NCI-H460 (cell line): ENCODE results near the gene FGFR4. TPM values are rescaled to one million over a fixed set of nuclear protein-coding genes. Genes with fewer than 3 reads are reported as not detected.

Experiments used
- DNase-seq: peaks from one replicate; pipeline ENCODE4 v3.0.0-alpha.2; 2016; ENCODE audit warnings: low read depth; ENCODE audit errors: extremely low read depth
- total RNA-seq: library from RNA; depleted of rRNA; stranded (reverse); fragments of >200 nt; shearing (Covaris generic); gene quantifications from 2 replicates; pipeline ENCODE4 v1.2.3, GENCODE V29; 2014; rRNA removed

Gene FGFR4
- total RNA-seq, 1 experiment from 2014 or later = 2.4 TPM

DNA sequence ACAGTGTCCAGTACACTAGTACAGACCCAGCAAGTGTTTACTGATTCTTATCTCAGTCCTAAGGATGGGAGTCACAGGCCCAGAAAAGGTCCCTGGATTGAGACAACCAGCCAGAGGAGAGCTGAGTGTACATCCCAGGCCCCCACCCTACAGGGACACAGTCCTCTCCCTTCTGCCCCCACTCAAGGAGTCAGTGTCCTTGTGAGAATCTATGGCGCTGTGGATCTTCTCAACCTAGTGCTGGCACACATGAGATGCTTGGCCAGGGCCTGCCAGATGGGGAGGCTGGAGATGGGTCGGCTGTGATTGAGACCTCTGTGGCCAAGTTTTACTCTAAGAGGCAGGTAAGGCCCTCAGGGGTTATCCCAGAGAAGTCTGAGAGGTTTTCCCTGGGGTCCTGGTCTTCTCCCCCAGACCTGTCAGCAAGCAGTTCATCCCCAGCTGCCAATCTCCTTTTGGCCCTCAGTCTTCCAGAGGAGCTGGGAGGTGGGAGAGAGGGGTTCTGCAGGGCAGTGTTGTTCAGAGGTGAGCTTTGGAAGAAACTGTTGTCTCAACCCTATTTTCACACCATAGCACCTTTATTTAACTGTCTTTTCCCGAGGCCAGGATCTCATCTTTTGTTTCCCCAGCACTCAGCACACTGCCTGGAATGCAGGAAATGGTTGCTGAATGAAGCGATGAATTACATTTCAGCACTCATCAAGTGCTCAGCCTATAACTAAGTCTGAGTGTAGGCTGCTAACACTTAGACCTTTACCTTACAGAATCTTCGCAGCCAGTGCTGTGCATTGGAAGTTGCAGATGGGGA lies 43.7 kb downstream of the FGFR4 start:
- DNase-seq = no peak

DNA sequence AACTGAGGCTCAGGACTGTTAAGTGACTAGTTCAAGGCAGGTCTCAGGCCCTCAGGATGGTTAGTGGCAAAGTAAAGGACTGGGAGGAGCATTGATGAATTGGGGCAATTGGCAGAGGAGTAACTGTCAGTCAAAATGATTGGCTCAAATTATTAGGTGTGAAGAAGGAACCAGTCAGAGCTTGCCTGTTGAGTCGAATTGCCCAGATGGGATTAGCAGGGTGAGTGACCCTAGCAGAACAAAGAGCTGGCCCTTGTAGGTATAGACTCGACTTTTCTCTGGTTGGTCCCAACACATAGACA lies 44.3 kb downstream of the FGFR4 start:
- DNase-seq = no peak

DNA sequence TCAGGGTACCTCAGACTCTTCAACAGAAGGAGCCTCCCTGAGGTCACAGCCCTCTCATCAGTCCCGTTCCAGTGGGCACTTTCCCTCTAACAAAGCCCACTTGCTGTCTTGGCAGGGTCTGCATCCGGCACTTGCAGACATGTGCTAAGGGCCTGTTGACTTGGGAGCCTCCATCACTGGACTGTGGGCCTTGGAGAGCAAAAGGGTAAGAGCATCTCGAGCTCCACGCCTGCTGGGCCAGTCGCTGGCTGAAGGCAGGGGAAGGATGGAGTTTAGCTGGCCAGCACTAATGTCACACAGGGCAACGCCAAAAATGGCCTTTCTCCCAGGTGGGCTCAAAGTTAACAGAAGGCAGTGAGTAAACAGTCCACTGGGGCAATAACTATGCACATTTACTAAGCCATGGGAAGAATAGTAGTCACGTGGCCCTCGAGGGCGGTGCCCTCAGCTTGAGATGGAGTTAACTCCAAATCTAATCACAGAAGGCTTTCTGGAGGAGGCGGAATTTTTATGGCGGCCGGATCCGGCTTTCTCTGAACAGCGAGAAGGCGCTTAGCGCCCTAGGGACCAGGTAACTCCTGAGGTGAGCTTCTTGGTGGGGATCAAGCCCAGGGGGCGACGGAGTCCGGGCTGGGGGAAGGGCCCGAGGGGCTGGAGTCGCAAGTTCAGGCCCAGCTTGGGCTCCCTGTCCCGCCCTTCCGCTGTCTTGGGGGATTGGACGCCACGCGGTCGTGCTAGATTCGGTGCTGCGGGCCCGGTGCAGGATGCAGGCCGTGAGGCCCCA lies 44.8 kb downstream of the FGFR4 start:
- no peak for DNase-seq

DNA sequence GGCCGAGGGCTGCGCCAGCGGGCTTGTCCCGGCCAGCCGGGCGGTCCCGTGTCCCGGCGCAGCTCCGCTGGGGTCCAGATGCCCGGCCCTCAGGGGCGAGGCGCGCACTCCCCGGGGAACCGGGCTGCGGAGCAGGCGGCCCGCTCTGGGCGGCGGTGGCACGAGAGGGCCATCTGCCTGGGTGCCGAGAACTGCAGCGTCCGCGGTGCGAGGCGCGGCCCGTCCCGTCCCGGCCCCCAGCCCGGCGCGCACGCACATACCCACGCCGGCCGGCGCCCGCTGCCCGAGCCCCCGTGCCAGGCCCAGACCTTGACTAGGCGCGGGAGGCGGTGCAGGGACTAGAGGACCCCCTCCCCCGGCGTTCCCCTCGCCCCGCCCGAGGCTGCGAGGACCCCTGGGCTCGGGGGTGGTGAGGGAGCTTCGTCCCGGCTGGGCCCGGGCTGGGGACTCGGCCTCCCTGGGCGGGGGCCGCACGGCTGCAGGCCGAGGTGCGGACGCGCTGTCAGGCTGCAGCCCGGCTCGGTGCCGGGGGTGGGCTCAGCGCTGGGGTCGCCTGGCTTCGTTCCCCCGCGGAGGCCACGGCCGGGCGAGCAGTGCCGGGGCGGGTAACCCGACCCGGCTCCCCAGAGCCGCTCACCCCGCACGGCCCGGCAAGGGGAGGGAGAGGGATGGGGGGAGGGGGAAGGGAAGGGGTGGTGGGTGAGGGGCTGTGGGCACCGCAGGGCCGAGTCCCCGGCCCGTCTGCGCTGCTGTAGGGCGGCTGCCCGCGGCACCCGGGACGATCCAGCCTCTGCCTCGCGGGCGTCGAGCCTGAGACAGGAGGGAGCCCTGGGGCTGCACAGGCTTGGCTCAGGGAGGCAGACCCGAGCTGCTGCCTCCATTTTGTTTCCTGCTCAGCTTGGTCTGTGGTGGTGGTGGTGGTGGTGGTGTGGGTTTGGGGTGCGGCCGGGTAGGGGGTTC lies 45.7 kb downstream of the FGFR4 start:
- DNase-seq = no peak

DNA sequence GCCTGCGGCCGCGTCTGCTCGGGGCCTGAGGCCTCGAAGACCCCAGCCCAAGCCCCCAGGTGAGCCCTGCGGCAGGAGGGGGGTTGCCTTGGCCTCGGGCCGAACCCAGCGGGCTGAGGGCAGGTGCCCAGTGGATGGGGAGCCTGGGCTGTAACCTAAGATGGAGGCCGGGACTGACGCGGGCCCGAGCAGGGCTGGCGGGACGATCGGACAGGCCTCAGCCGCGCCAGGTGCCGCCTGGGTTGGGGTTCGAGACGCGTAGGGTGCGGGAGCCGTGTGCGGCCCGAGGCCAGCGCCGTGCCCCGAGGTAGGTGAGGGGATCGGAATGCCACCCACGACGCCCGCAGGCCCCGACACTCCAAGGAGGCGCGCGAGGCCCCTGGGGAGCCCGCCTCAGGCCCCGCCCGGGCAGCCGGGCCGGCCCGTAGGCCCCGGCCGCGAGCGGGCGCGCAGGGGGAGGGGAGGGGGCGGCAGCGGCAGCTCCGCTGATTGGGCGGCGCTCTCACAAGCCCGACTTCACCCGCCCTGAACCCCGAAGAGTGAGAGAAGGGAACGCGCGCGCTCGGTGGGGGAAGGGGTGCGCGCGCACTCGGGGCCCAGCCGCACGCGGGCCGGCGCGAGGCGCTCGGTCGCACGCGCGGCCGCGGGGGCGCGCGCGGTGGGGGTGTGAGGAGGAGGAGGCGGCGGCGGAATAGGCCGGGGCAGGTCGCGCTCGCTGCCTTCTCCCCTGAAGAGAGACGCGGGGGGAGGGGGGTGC lies 46.6 kb downstream of the FGFR4 start, which contains the start of gene NSD1:
TSS of gene NSD1 (plus strand) at position 678 of the 757 bp plus-strand sequence. CDS start 1,331 bp downstream, outside the sequence.
- peak; percentile 85 for DNase-seq

GRCh38 chr5:177133853-177134696 lies 47.4 kb downstream of the FGFR4 start:
- no peak for DNase-seq

GRCh38 chr5:177134697-177135225 lies 48.0 kb downstream of the FGFR4 start:
- DNase-seq = no peak

DNA sequence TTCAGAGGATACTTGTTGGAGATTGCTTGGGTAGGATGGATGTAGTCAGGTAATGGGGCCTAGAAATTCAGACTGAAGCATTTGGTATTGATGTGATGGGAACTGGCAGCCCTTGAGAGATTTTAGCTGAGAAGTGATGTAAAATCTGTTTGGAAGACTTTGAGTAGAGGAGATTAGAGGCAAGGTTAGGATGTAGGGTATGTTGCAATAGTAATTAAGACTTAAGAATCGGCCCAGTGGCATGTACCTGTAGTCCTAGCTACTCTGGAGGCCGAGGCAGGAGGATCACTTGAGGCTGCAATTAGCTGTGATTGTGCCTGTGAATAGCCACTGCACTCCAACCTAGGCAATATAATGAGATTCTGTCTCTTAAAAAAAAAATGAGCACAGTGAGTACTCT lies 53.6 kb downstream of the FGFR4 start:
- DNase-seq = no peak

GRCh38 chr5:177141496-177141895 lies 54.8 kb downstream of the FGFR4 start:
- DNase-seq = no peak

DNA sequence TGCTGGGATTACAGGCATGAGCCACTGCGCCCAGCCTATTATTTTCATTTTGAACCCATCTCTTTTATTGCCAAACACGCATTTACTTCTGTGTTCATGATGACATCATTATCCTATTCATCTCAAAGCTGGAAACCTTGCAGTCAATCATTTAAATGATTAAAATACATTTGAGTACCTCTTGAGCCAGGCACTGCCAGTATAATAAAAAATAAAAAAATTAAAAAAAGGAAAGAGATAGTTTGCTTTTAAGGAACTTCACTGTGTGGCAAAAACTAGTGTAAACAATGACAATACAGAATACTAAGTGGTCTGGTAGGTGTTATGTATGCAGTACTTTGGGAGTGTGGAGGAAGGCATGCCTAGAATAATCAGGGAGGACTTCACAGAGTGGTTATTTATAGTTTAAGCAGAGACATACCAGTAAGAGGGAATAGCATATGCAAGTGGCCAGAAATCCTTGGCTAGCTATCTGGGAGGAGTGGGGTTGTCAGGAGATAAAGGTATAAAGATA lies 55.4 kb downstream of the FGFR4 start:
- DNase-seq = no peak

DNA sequence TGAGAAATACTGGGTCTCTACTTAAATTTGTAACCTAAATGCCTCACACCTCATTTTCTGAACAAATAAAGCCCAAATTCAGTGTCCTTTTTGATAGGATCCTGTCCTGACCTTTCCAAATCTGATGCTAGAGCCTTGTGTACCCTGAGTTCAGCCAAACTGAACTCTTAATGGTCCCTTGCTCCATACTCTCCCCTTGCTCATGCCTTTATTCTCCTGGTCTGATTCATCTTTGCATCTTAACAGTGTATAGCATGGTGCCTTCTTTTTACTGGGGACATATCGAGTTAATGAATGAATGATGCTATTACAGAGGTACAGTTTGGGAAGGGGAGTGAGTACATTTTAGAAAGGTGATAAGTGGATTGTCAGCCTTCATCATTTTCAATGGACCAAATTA lies 56.1 kb downstream of the FGFR4 start:
- DNase-seq = no peak

- DNase-seq = no peak
Measured at GRCh38 chr5:177146891-177147638, 60.4 kb downstream of the FGFR4 start.

Other genes starting within 250 kb of the FGFR4 start
- not detected in 2 replicates for gene HK3, start 187.6 kb upstream of the FGFR4 start, total RNA-seq
- gene UIMC1, start 80.1 kb upstream of the FGFR4 start, total RNA-seq = 33.6 and 34.6 TPM in 2 replicates
- 9.6 and 13.3 TPM in 2 replicates for gene ZNF346, start 64.2 kb upstream of the FGFR4 start, total RNA-seq
- 42.7 and 49.1 TPM in 2 replicates for gene NSD1, start 46.9 kb downstream of the FGFR4 start, total RNA-seq
- gene RAB24, start 216.8 kb downstream of the FGFR4 start, total RNA-seq = 29.1 and 29.7 TPM in 2 replicates
- gene PRELID1, start 216.9 kb downstream of the FGFR4 start, total RNA-seq = 192 and 236 TPM in 2 replicates
- gene MXD3, start 225.0 kb downstream of the FGFR4 start, total RNA-seq = 15.3 and 15.8 TPM in 2 replicates